ENCODE data around the gene CBX4. TPM values are rescaled to one million over a fixed set of nuclear protein-coding genes. Genes with fewer than 3 reads are reported as not detected.
A peak's percentile ranks its signal among the peaks of the same experiment; 100 is the strongest.

The CBX4 gene
- total RNA-seq, 2 donors from 2014 or later: 22.8 to 24.3 TPM

- peaks cover 19 to 60% of the 10 kb centered on the region in 2 donors for H3K27me3 ChIP-seq
Observed at GRCh38 chr17:79814127-79814973, 24.9 kb downstream of the CBX4 start.

GRCh38 chr17:79813297-79814126, 25.7 kb downstream of the CBX4 start:
- no peak for DNase-seq (ENCODE audit: low spot score)
- Histone ChIP-seq H3K4me3 (peak overlapping the region; percentile 24 to 45), H3K36me3 (no peaks in the 10 kb centered on the region), H3K9me3 (no peaks in the 10 kb centered on the region), H3K27me3 (peaks cover 26 to 68% of the 10 kb centered on the region in 2 donors), H3K27ac (no peak overlapping the region), H3K4me1 (peaks cover 0 to 50% of the 10 kb centered on the region in 2 donors)
- no peak for TF ChIP-seq CTCF (IDR thresholded peaks at IDR 0.05)

More at GRCh38 chr17:79814127-79814973, 24.9 kb downstream of the CBX4 start:
- no peak overlapping the region for H3K27ac ChIP-seq
- TF ChIP-seq CTCF (IDR thresholded peaks at IDR 0.05): no peak
- peak overlapping the region in 1 of 2 donors; percentile 34 for H3K4me3 ChIP-seq
- H3K9me3 ChIP-seq: no peaks in the 10 kb centered on the region
- H3K4me1 ChIP-seq: peaks cover 0 to 56% of the 10 kb centered on the region in 2 donors
- DNase-seq (ENCODE audit: low spot score): no peak
- no peaks in the 10 kb centered on the region for H3K36me3 ChIP-seq

GRCh38 chr17:79812353-79813258, 26.6 kb downstream of the CBX4 start:
- no peaks in the 10 kb centered on the region for H3K36me3 ChIP-seq
- no peak for TF ChIP-seq CTCF (IDR thresholded peaks at IDR 0.05)
- H3K4me3 ChIP-seq: peak overlapping the region; percentile 24 to 45
- no peaks in the 10 kb centered on the region for H3K9me3 ChIP-seq
- H3K4me1 ChIP-seq: peaks cover 0 to 50% of the 10 kb centered on the region in 2 donors
- H3K27ac ChIP-seq: no peak overlapping the region
- no peak for DNase-seq (ENCODE audit: low spot score)
- peaks cover 29 to 77% of the 10 kb centered on the region in 2 donors for H3K27me3 ChIP-seq

- Histone ChIP-seq H3K27me3 (peaks cover 29 to 78% of the 10 kb centered on the region in 2 donors), H3K4me3 (no peak overlapping the region), H3K36me3 (no peaks in the 10 kb centered on the region), H3K9me3 (no peaks in the 10 kb centered on the region), H3K27ac (no peak overlapping the region), H3K4me1 (peaks cover 0 to 50% of the 10 kb centered on the region in 2 donors)
- no peak for DNase-seq (ENCODE audit: low spot score)
- no peak for TF ChIP-seq CTCF (IDR thresholded peaks at IDR 0.05)
Observed at GRCh38 chr17:79811868-79812352, 27.3 kb downstream of the CBX4 start.

All from right atrium auricular region (tissue), 2 donors.